ENCODE data around the gene ZNF423. TPM values are rescaled to one million over a fixed set of nuclear protein-coding genes. Genes with fewer than 3 reads are reported as not detected.

Gene ZNF423
- polyA plus RNA-seq, 1 experiment: 0.11 TPM

- H3K27ac ChIP-seq (ENCODE audit: low read depth, low read length): no peak overlapping the region
- H3K4me3 ChIP-seq (ENCODE audit: low read depth, low read length): no peak overlapping the region
- ChIA-PET CTCF (interaction anchor here (0.7 kb wide), 1 partner anchor 1179 kb away, joined by 7 read pairs; no protein-coding TSS in a partner anchor), POLR2A (no interaction called here)
- TF ChIP-seq CTCF (IDR thresholded peaks at IDR 0.05; ENCODE audit: low read depth, low read length): no peak
- no peak for DNase-seq (ENCODE audit: low read depth, low spot score)
- H3K27me3 ChIP-seq (ENCODE audit: control insufficient read depth, insufficient read depth, low read length): peaks cover 9% of the 10 kb centered on the region
- H3K9me3 ChIP-seq (ENCODE audit: control insufficient read depth, insufficient read depth, low read length): no peaks in the 10 kb centered on the region
These were observed 9.1 kb downstream of the ZNF423 start for GRCh38 chr16:49846800-49847199.

DNA sequence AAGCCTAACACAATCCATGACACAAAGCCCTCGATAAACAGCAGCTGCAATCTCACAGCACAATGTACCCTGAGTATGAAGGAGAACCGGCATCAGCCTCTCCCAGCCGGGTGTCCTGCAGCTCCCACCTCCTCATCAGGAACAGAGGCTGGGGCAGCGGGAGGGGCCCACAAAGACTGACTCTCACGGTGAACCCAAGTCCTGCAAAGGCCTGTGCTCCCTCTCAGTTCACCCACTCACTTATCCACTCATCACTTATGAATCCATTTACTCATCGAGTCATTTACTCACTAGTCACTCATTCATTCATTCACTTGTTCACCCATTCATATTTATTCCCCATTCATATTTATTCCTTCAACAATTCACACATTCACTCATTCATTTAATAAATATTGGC, 11.6 kb downstream of the ZNF423 start:
- Histone ChIP-seq H3K9me3 (ENCODE audit: control insufficient read depth, insufficient read depth, low read length) (no peaks in the 10 kb centered on the region), H3K27me3 (ENCODE audit: control insufficient read depth, insufficient read depth, low read length) (peaks cover 6% of the 10 kb centered on the region), H3K4me3 (ENCODE audit: low read depth, low read length) (no peak overlapping the region), H3K27ac (ENCODE audit: low read depth, low read length) (no peak overlapping the region)
- ChIA-PET CTCF (no interaction called here), POLR2A (no interaction called here)
- DNase-seq (ENCODE audit: low read depth, low spot score): no peak
- TF ChIP-seq CTCF (IDR thresholded peaks at IDR 0.05; ENCODE audit: low read depth, low read length): no peak

DNA sequence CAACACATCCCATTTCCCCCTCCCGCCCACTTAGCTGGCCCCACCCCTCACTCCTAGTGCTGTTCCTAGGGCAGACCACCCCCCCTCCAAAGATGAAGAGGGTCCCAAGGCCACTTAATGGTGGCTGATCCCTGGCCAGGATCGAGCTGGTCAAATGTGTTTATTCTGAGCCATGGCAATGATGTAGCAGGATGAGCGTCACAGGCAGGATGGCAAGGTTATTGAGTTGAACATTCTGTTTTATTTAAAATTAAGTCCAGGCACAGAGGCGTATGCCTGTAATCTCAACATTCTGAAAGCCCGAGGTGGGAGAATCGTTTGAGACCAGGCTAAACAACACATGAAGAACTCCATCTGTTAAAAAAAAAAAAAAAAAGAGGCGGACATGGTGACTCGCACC, 12.2 kb downstream of the ZNF423 start:
- Histone ChIP-seq H3K27ac (ENCODE audit: low read depth, low read length) (no peak overlapping the region), H3K4me3 (ENCODE audit: low read depth, low read length) (no peak overlapping the region), H3K9me3 (ENCODE audit: control insufficient read depth, insufficient read depth, low read length) (no peaks in the 10 kb centered on the region), H3K27me3 (ENCODE audit: control insufficient read depth, insufficient read depth, low read length) (peaks cover 10% of the 10 kb centered on the region)
- ChIA-PET POLR2A (no interaction called here), CTCF (no interaction called here)
- no peak for TF ChIP-seq CTCF (IDR thresholded peaks at IDR 0.05; ENCODE audit: low read depth, low read length)
- no peak for DNase-seq (ENCODE audit: low read depth, low spot score)

DNA sequence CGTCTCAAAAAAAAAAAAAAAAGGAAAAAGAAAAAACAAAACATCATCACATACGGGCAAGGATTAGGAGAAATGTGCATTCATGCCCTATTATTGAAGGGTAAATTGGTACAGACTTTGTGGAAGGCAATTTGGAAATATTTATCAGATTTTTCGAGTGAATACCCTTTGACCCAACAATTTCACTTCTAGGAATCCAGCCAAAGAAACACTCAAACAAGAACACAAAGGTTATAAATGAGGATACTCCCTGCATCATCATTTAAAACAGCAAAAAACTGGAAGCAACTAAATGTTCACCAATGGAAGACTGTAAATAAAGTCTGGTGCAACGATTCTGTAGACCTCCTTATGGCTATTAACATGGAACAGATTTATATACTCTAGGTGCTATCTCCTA, 12.9 kb downstream of the ZNF423 start:
- ChIA-PET CTCF (no interaction called here), POLR2A (no interaction called here)
- no peak overlapping the region for H3K4me3 ChIP-seq (ENCODE audit: low read depth, low read length)
- no peak overlapping the region for H3K27ac ChIP-seq (ENCODE audit: low read depth, low read length)
- H3K9me3 ChIP-seq (ENCODE audit: control insufficient read depth, insufficient read depth, low read length): no peaks in the 10 kb centered on the region
- no peak for DNase-seq (ENCODE audit: low read depth, low spot score)
- peaks cover 14% of the 10 kb centered on the region for H3K27me3 ChIP-seq (ENCODE audit: control insufficient read depth, insufficient read depth, low read length)
- TF ChIP-seq CTCF (IDR thresholded peaks at IDR 0.05; ENCODE audit: low read depth, low read length): no peak

DNA sequence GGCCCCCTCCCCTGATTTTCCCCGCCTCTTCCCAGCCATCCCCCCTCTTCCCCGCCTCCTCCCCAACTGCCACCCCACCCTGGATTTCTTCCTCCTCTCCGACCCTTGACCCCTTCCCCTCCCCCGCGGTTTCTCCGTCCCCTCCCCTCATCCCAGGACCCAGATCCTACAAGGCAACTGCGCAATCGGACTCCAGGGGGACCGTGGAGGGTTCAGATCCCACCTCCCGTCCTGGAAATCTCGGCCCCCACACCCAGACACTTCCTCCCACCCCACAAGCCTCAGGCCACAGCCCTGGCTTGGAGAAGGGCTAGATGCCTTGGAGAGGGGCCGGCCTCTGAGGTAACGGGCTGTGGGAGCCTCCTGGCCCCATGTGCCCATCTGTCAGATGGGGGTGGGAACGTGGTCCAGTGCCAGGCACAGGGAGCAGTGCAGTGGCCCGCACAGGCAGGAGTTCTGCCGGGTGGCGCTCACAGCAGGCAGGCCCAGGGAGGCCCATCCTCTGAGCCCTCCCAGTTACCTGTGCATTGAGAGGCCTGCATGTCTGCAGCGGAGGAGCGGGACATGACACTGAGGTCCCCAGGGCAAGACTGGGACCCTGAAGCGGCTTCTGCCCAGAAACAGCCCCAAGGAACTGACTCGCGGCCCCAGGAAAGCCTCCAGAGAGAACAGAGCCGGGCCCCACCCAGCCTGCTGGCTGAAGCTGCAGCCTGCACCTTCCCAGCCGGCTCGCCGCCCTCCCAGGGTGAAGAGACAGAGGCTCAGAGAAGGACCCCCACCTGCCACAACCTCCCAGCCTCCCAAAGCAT, 16.7 kb downstream of the ZNF423 start:
- DNase-seq (ENCODE audit: low read depth, low spot score): no peak
- no peak overlapping the region for H3K4me3 ChIP-seq (ENCODE audit: low read depth, low read length)
- H3K27ac ChIP-seq (ENCODE audit: low read depth, low read length): no peak overlapping the region
- ChIA-PET POLR2A (no interaction called here), CTCF (no interaction called here)
- no peak for TF ChIP-seq CTCF (IDR thresholded peaks at IDR 0.05; ENCODE audit: low read depth, low read length)
- peaks cover 35% of the 10 kb centered on the region for H3K27me3 ChIP-seq (ENCODE audit: control insufficient read depth, insufficient read depth, low read length)
- no peaks in the 10 kb centered on the region; the same call in 1 of the 2 replicates for H3K9me3 ChIP-seq (ENCODE audit: control insufficient read depth, insufficient read depth, low read length)
